Nephron (organoid): ENCODE results near the gene FOXE3.
"Not testable (repeated sequence)": the region's sequence is repeated elsewhere in the genome, so short reads cannot be mapped to it uniquely, and the experiment has no call there.

Source experiments
- H3K27ac Mint-ChIP-seq, 3 experiments: 2 replicates each; pipeline ENCODE4 v1.8.0; 2020; ENCODE audit warnings: mixed read lengths in 3 of 3, mild to moderate bottlenecking in 2 of 3, moderate library complexity in 1 of 3
- H3K27me3 Mint-ChIP-seq: 2 replicates; pipeline ENCODE4 v1.8.0; 2021; ENCODE audit warnings: low read depth, mild to moderate bottlenecking, moderate library complexity, mixed read lengths
- H3K36me3 Mint-ChIP-seq: 2 replicates; pipeline ENCODE4 v1.8.0; 2020; ENCODE audit warnings: low read depth, mixed read lengths
- H3K4me1 Mint-ChIP-seq: 2 replicates; pipeline ENCODE4 v1.8.0; 2020; ENCODE audit warnings: mixed read lengths
- H3K4me3 Mint-ChIP-seq, 3 experiments: 2 replicates each; pipeline ENCODE4 v1.8.0; 2020; ENCODE audit warnings: mild to moderate bottlenecking in 3 of 3, mixed read lengths in 3 of 3, moderate library complexity in 2 of 3
- H3K9me3 Mint-ChIP-seq: 2 replicates; pipeline ENCODE4 v1.8.0; 2020; ENCODE audit warnings: mixed read lengths
- CTCF ChIP-seq, 3 experiments: fragments of 200-600 bp; sonication (generic); IDR thresholded peaks; one replicate each; pipeline ENCODE4 v1.5.0; 2021; ENCODE audit warnings: antibody characterized with exemption in 3 of 3; ENCODE audit not compliant: unreplicated experiment in 3 of 3

The FOXE3 gene

GRCh38 chr1:47452426-47452825 lies 36.3 kb downstream of the FOXE3 start:
- H3K4me1 Mint-ChIP-seq = peaks cover 10% of the 10 kb centered on the region
- H3K36me3 Mint-ChIP-seq = peaks cover 4% of the 10 kb centered on the region
- no peak overlapping the region for H3K27ac Mint-ChIP-seq
- H3K4me3 Mint-ChIP-seq = no peak overlapping the region
- no peak for TF ChIP-seq CTCF (IDR thresholded peaks at IDR 0.05; ENCODE audit: unreplicated experiment in 3 of 3)
- H3K27me3 Mint-ChIP-seq = peaks cover 28% of the 10 kb centered on the region
- no peaks in the 10 kb centered on the region for H3K9me3 Mint-ChIP-seq

- not testable (repeated sequence) for H3K27ac Mint-ChIP-seq, H3K36me3 Mint-ChIP-seq, H3K4me3 Mint-ChIP-seq, H3K4me1 Mint-ChIP-seq, H3K9me3 Mint-ChIP-seq
- peaks cover 40% of the 10 kb centered on the region for H3K27me3 Mint-ChIP-seq
These were observed 37.8 kb downstream of the FOXE3 start for GRCh38 chr1:47453910-47454309.

GRCh38 chr1:47456250-47456649 lies 40.2 kb downstream of the FOXE3 start:
- H3K4me3 Mint-ChIP-seq = no peak overlapping the region
- TF ChIP-seq CTCF (IDR thresholded peaks at IDR 0.05; ENCODE audit: unreplicated experiment in 3 of 3) = no peak
- no peaks in the 10 kb centered on the region for H3K4me1 Mint-ChIP-seq
- no peak overlapping the region for H3K27ac Mint-ChIP-seq
- H3K27me3 Mint-ChIP-seq = peaks cover 63% of the 10 kb centered on the region
- no peaks in the 10 kb centered on the region for H3K9me3 Mint-ChIP-seq
- H3K36me3 Mint-ChIP-seq = no peaks in the 10 kb centered on the region

GRCh38 chr1:47457547-47457946 lies 41.5 kb downstream of the FOXE3 start:
- not testable (repeated sequence) for H3K36me3 Mint-ChIP-seq, H3K4me3 Mint-ChIP-seq
- peaks cover 76% of the 10 kb centered on the region for H3K27me3 Mint-ChIP-seq

GRCh38 chr1:47459253-47459788 lies 43.2 kb downstream of the FOXE3 start:
- H3K27ac Mint-ChIP-seq = no peak overlapping the region

More at GRCh38 chr1:47457547-47457946, 41.5 kb downstream of the FOXE3 start:
- H3K27ac Mint-ChIP-seq, H3K4me1 Mint-ChIP-seq, H3K9me3 Mint-ChIP-seq: not testable (repeated sequence)

GRCh38 chr1:47460040-47460439 lies 44.0 kb downstream of the FOXE3 start:
- Mint-ChIP-seq H3K9me3 (no peaks in the 10 kb centered on the region), H3K27me3 (peaks cover 84% of the 10 kb centered on the region), H3K4me3 (no peak overlapping the region), H3K27ac (no peak overlapping the region), H3K36me3 (no peaks in the 10 kb centered on the region), H3K4me1 (no peaks in the 10 kb centered on the region)
- TF ChIP-seq CTCF (IDR thresholded peaks at IDR 0.05; ENCODE audit: unreplicated experiment in 3 of 3) = no peak

More at GRCh38 chr1:47459253-47459788, 43.2 kb downstream of the FOXE3 start:
- Mint-ChIP-seq H3K27me3 (peaks cover 89% of the 10 kb centered on the region), H3K4me3 (no peak overlapping the region), H3K4me1 (no peaks in the 10 kb centered on the region), H3K9me3 (no peaks in the 10 kb centered on the region), H3K36me3 (no peaks in the 10 kb centered on the region)
- TF ChIP-seq CTCF (IDR thresholded peaks at IDR 0.05; ENCODE audit: unreplicated experiment in 3 of 3) = no peak

GRCh38 chr1:47460456-47460855 lies 44.4 kb downstream of the FOXE3 start:
- Mint-ChIP-seq H3K27me3 (peaks cover 80% of the 10 kb centered on the region), H3K9me3 (no peaks in the 10 kb centered on the region), H3K27ac (no peak overlapping the region), H3K4me3 (no peak overlapping the region), H3K4me1 (no peaks in the 10 kb centered on the region), H3K36me3 (no peaks in the 10 kb centered on the region)
- no peak for TF ChIP-seq CTCF (IDR thresholded peaks at IDR 0.05; ENCODE audit: unreplicated experiment in 3 of 3)
